ENCODE measurements around the gene ARHGAP25. TPM values are rescaled to one million over a fixed set of nuclear protein-coding genes. Genes with fewer than 3 reads are reported as not detected.

ARHGAP25 gene
- total RNA-seq, 2 experiments from 2014 or later: 109 to 117 TPM

DNA sequence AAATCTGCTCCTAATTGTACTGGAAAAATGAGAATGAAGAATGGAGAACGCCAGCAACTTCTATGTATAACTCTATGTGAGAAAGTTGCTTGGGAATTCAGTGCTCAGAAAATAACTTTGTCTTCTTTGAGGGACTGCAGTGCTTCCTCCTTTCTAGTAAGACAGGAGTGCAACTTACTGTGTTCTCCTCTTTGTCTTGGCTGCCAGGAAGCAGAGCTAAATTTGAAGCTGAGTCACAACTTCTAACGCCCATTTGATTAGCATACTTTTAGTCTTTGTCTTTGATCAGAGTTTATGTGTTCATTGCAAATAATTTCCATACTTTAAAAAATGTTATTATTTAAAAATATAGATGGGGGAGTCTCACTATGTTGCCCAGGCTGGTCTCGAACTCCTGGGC lies 6.6 kb downstream of the ARHGAP25 start:
- Mint-ChIP-seq H3K27ac (peak overlapping the region; percentile 83), H3K36me3 (peaks cover 31% of the 10 kb centered on the region), H3K4me3 (peak overlapping the region; percentile 67), H3K4me1 (peaks cover 72% of the 10 kb centered on the region), H3K9me3 (no peaks in the 10 kb centered on the region), H3K27me3 (no peaks in the 10 kb centered on the region)
- ATAC-seq (ENCODE audit: low read depth) (no peak), DNase-seq (no peak)
- POLR2A ChIA-PET: interaction anchor here (1.0 to 4.8 kb wide), 7 partner anchors 11 to 170 kb away, joined by 3 to 22 read pairs (median 4); no protein-coding TSS in a partner anchor

DNA sequence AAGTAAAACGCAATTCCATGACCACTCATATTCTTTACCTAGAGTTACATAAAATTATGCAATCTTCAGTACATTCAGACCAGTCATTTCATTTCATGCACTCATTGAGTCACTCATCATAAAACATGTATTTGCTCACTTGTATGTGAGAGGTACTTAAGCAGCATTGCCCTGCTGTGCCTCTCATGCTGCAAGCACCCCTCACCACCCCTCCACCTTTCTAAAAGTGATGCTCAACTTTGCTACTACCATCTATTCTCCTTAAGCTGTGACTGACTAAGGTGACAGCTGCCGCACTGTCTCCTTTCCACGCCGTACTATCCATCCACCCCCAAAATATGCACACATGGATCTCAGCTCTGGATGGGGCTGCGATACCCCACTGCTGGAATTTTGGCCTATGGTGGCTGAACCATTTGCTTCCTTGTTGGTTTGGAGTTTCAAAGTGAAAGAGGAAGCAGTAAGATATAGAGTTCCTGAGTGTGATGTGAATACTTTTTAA lies 7.2 kb downstream of the ARHGAP25 start:
- Mint-ChIP-seq H3K27ac (peak overlapping the region; percentile 39), H3K4me1 (peaks cover 74% of the 10 kb centered on the region), H3K4me3 (peak overlapping the region; percentile 41), H3K27me3 (no peaks in the 10 kb centered on the region), H3K9me3 (no peaks in the 10 kb centered on the region), H3K36me3 (peaks cover 32% of the 10 kb centered on the region)
- ATAC-seq (ENCODE audit: low read depth) (no peak), DNase-seq (no peak)
- POLR2A ChIA-PET: interaction anchor here (1.0 to 4.8 kb wide), 6 partner anchors 10 to 170 kb away, joined by 3 to 22 read pairs (median 4); no protein-coding TSS in a partner anchor

DNA sequence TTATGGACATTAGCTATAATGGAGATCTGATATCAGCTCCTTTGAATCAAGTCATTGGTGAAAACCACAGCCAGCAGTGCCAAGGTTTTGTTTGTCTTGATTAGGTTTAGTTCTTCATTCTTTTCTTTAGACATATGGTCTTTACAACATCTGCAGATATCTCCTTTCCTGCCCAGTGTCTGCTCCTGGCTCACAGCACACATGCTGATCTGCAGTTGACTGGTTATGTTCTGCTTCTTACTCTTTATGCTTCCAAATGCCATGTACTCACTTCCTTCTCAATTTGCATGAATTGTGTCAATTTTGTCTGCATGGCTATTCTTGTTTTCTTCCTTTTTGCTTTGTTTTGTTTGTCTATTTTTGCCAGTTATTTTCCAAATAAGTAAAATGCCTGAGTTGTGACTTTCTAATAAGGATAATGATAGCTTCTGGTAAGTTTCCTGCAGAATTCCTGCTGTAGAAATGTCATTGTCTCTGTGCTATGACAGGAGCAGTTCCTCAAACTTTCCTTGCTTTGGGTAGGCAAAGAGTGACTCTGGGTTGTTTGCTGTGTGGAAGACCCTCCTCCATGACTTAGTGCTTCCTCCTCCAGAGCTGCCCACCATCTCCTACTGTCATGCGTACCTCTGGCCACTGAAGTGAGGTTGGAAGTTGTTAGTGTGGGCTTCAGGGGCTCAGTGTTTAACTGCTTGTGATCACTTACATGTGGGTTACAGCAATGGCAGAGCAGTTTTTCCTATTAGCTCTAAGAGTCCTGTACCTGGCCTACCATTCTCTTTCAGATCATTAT lies 8.2 kb downstream of the ARHGAP25 start:
- POLR2A ChIA-PET: interaction anchor here (1.2 kb wide), 1 partner anchor 9 kb away, joined by 4 read pairs; no protein-coding TSS in a partner anchor
- Mint-ChIP-seq H3K4me1 (peaks cover 80% of the 10 kb centered on the region), H3K36me3 (peaks cover 35% of the 10 kb centered on the region), H3K9me3 (no peaks in the 10 kb centered on the region), H3K27ac (peak overlapping the region; percentile 35), H3K27me3 (no peaks in the 10 kb centered on the region), H3K4me3 (peak overlapping the region; percentile 34)
- ATAC-seq (ENCODE audit: low read depth) (no peak), DNase-seq (no peak)

DNA sequence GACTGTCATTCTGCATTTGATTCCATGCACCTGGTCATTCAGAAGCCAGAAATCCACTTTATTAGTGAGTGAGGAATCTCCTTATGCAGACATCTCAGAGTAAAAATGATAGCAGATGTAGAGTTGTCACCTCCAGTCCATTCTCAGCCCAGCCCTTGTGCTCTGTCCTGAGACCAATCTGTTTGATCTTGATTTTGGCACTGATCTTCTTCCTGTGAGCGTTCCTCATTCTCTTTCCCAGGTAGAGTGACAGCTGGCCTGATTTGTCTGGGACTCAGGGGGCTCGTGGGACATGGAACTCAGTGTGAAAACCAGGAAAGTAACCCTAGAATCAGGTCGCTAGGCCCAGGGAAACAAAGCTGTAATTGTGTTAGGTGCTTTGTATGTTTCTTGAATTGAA lies 8.9 kb downstream of the ARHGAP25 start:
- Mint-ChIP-seq H3K9me3 (no peaks in the 10 kb centered on the region), H3K27ac (peak overlapping the region; percentile 46), H3K4me1 (peaks cover 82% of the 10 kb centered on the region), H3K27me3 (no peaks in the 10 kb centered on the region), H3K4me3 (peak overlapping the region; percentile 7), H3K36me3 (peaks cover 37% of the 10 kb centered on the region)
- ATAC-seq (ENCODE audit: low read depth) (no peak), DNase-seq (no peak)
- POLR2A ChIA-PET: interaction anchor here (0.6 to 1.1 kb wide), 3 partner anchors 22 to 28 kb away, joined by 3 read pairs; no protein-coding TSS in a partner anchor

DNA sequence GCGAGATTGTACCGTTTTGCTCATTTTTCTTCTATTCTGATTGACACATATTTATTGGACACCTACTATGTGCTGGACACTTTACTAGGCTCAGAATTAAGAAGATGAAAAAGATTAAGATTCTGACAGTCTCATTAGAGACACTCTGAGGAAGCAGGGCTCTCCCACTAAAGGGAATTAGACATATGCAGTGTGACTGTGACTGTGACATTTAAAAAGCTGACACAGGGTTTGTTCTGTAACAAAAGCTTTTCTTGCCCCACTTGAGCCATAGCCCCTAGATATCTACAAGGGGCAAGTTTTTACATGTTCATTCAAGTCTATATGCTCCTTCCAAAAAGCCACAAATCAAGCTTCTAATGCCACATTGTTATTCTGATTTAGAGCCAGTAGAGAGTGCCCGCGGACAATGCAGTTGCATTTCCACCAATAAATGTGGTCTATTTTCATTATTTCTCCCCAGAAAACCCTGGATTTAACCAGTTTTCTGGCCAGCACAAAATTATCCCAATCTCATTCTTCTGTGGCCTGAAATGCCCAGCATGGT lies 9.8 kb downstream of the ARHGAP25 start:
- POLR2A ChIA-PET: interaction anchor here (0.6 to 1.8 kb wide), 4 partner anchors 23 to 35 kb away, joined by 3 to 4 read pairs (median 3); no protein-coding TSS in a partner anchor
- Mint-ChIP-seq H3K27me3 (no peaks in the 10 kb centered on the region), H3K36me3 (peaks cover 39% of the 10 kb centered on the region), H3K9me3 (no peaks in the 10 kb centered on the region), H3K4me1 (peaks cover 83% of the 10 kb centered on the region), H3K27ac (peak overlapping the region; percentile 58), H3K4me3 (peak overlapping the region; percentile 17)
- DNase-seq (no peak), ATAC-seq (ENCODE audit: low read depth) (no peak)

GRCh38 chr2:68745006-68745405 lies 10.4 kb downstream of the ARHGAP25 start:
- Mint-ChIP-seq H3K4me3 (peak overlapping the region; percentile 54), H3K36me3 (peaks cover 39% of the 10 kb centered on the region), H3K27me3 (no peaks in the 10 kb centered on the region), H3K9me3 (no peaks in the 10 kb centered on the region), H3K27ac (peak overlapping the region; percentile 79), H3K4me1 (peaks cover 78% of the 10 kb centered on the region)
- POLR2A ChIA-PET: interaction anchor here (1.8 kb wide), 1 partner anchor 34 kb away, joined by 4 read pairs; no protein-coding TSS in a partner anchor
- ATAC-seq (ENCODE audit: low read depth) (no peak), DNase-seq (no peak)

GRCh38 chr2:68746408-68746807 lies 11.8 kb downstream of the ARHGAP25 start:
- POLR2A ChIA-PET: interaction anchor here (0.7 kb wide), 1 partner anchor 20 kb away, joined by 6 read pairs; no protein-coding TSS in a partner anchor
- no peaks in the 10 kb centered on the region for H3K27me3 Mint-ChIP-seq
- peaks cover 33% of the 10 kb centered on the region for H3K36me3 Mint-ChIP-seq
- H3K4me1 Mint-ChIP-seq: peaks cover 70% of the 10 kb centered on the region
- DNase-seq (no peak), ATAC-seq (ENCODE audit: low read depth) (no peak)
- no peak overlapping the region for H3K4me3 Mint-ChIP-seq
- peak overlapping the region; percentile 15 for H3K27ac Mint-ChIP-seq
- H3K9me3 Mint-ChIP-seq: no peaks in the 10 kb centered on the region

- Mint-ChIP-seq H3K27ac (no peak overlapping the region), H3K4me1 (peaks cover 75% of the 10 kb centered on the region), H3K27me3 (no peaks in the 10 kb centered on the region), H3K36me3 (peaks cover 33% of the 10 kb centered on the region), H3K9me3 (no peaks in the 10 kb centered on the region), H3K4me3 (no peak overlapping the region)
- ATAC-seq (ENCODE audit: low read depth): no peak
- POLR2A ChIA-PET: interaction anchor here (0.7 kb wide), 1 partner anchor 360 kb away, joined by 3 read pairs; no protein-coding TSS in a partner anchor
- no peak for DNase-seq
Measured at GRCh38 chr2:68747413-68747812, 12.8 kb downstream of the ARHGAP25 start.

GRCh38 chr2:68747900-68748299 lies 13.3 kb downstream of the ARHGAP25 start:
- POLR2A ChIA-PET: interaction anchor here (0.7 to 1.4 kb wide), 2 partner anchors 20 to 361 kb away, joined by 3 read pairs; no protein-coding TSS in a partner anchor
- DNase-seq: no peak
- Mint-ChIP-seq H3K4me1 (peaks cover 74% of the 10 kb centered on the region), H3K27me3 (no peaks in the 10 kb centered on the region), H3K27ac (peak overlapping the region; percentile 11), H3K9me3 (no peaks in the 10 kb centered on the region), H3K36me3 (peaks cover 30% of the 10 kb centered on the region), H3K4me3 (no peak overlapping the region)
- no peak for ATAC-seq (ENCODE audit: low read depth)

DNA sequence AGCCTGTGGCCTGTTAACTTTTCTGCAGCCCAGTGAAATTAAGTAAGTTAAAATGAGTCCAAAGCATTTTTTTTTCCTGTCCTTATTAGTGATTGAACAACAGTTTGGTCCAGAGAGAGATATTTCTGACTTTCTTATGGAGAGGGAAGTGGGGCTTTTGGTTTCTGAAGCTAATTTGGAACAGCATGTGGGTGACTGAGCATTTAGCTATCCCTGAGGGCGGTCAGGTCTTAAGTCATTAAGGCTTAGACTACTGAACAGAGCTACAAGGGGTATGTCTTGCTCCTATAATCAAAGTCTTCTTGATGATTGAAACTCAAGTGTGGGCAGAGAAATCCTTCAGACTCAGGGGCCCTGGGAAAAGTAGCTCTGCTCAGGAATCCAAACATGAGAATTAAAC lies 14.0 kb downstream of the ARHGAP25 start:
- peak overlapping the region; percentile 33 for H3K27ac Mint-ChIP-seq
- H3K4me3 Mint-ChIP-seq: no peak overlapping the region
- no peaks in the 10 kb centered on the region for H3K27me3 Mint-ChIP-seq
- no peaks in the 10 kb centered on the region for H3K9me3 Mint-ChIP-seq
- ATAC-seq (ENCODE audit: low read depth) (no peak), DNase-seq (no peak)
- peaks cover 34% of the 10 kb centered on the region for H3K36me3 Mint-ChIP-seq
- POLR2A ChIA-PET: interaction anchor here (1.4 kb wide), 1 partner anchor 19 kb away, joined by 3 read pairs; no protein-coding TSS in a partner anchor
- H3K4me1 Mint-ChIP-seq: peaks cover 74% of the 10 kb centered on the region

- Mint-ChIP-seq H3K4me3 (no peak overlapping the region), H3K9me3 (no peaks in the 10 kb centered on the region), H3K4me1 (peaks cover 73% of the 10 kb centered on the region), H3K27me3 (no peaks in the 10 kb centered on the region), H3K36me3 (peaks cover 35% of the 10 kb centered on the region), H3K27ac (peak overlapping the region; percentile 33)
- POLR2A ChIA-PET: no interaction called here
- no peak for ATAC-seq (ENCODE audit: low read depth)
- DNase-seq: no peak
Measured at GRCh38 chr2:68749345-68749744, 14.7 kb downstream of the ARHGAP25 start.

GRCh38 chr2:68750592-68751396 lies 16.2 kb downstream of the ARHGAP25 start:
- Mint-ChIP-seq H3K9me3 (no peaks in the 10 kb centered on the region), H3K27me3 (no peaks in the 10 kb centered on the region), H3K27ac (peak overlapping the region; percentile 84), H3K36me3 (peaks cover 27% of the 10 kb centered on the region), H3K4me3 (no peak overlapping the region), H3K4me1 (peaks cover 65% of the 10 kb centered on the region)
- no peak for ATAC-seq (ENCODE audit: low read depth)
- DNase-seq: no peak
- POLR2A ChIA-PET: interaction anchor here (0.9 to 1.8 kb wide), 4 partner anchors 14 to 174 kb away, joined by 3 to 9 read pairs (median 6); no protein-coding TSS in a partner anchor
